Brain microvascular endothelial cell (primary cell): ENCODE results near the gene SLC2A6.

Source experiments
- DNase-seq: peaks from one replicate; pipeline ENCODE4 v3.0.0-alpha.2; 2020
- H3K27ac ChIP-seq: fragments of 250-450 bp; sonication (Bioruptor Pico); 2 replicates; pipeline ENCODE4 v1.5.1; 2020; ENCODE audit warnings: mild to moderate bottlenecking, moderate library complexity
- H3K27me3 ChIP-seq: fragments of 250-450 bp; sonication (Bioruptor Pico); replicated peaks from 2 replicates; pipeline ENCODE4 v1.5.1; 2020; ENCODE audit warnings: mild to moderate bottlenecking
- H3K36me3 ChIP-seq: fragments of 250-450 bp; sonication (Bioruptor Pico); replicated peaks from 2 replicates; pipeline ENCODE4 v1.5.1; 2020; ENCODE audit warnings: mild to moderate bottlenecking
- H3K4me3 ChIP-seq: 2 replicates; pipeline ENCODE4 v1.5.1; 2011; ENCODE audit warnings: low read depth, mild to moderate bottlenecking, control low read depth, low read length, moderate library complexity
- in situ Hi-C: cut with HindIII; loops from 2 replicates; pipeline ENCODE4 v1.10.0; 2017; ENCODE audit warnings: low sequenced_read_pairs, low pct_ligation_motif_present
- TF ChIP-seq, protein P1 (sequence below): IDR thresholded peaks from 2 replicates; pipeline ENCODE4 v1.5.1; 2011; ENCODE audit warnings: low read depth, mild to moderate bottlenecking, moderate library complexity, low read length, control low read depth, inconsistent platforms; ENCODE audit errors: missing control alignments

SLC2A6 gene

DNA sequence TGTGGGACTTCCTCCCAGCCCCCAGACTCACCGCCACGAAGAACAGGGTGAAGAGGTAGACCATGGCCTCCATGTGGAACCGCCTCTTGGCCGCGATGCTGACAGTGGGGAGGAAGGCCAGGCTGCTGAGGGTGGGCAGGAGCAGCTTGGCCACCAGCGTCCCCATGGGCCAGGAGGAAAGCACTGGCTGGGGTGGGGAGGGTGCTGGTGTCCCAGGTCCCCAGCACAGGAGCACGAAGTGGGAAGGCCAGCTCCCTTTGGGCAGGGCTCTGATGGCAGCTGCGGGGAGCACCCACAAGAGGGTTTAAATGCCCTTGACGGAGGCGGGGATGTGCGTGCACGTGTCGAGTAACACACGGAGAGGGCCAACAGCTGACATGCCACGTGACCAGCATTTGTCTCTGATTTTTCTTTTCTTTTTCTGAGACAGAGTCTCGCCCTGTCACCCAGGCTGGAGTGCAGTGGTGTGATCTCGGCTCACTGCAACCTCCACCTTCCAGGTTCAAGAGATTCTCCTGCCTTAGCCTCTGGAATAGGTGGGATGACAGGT lies 45.9 kb upstream of the SLC2A6 start, which contains the start of gene MYMK:
Gene MYMK, minus strand, starts transcription at position 281 of the 550 bp plus-strand sequence. Its CDS starts 115 bp downstream, at position 166.
- no peak for DNase-seq
- TF ChIP-seq, protein P1, sequence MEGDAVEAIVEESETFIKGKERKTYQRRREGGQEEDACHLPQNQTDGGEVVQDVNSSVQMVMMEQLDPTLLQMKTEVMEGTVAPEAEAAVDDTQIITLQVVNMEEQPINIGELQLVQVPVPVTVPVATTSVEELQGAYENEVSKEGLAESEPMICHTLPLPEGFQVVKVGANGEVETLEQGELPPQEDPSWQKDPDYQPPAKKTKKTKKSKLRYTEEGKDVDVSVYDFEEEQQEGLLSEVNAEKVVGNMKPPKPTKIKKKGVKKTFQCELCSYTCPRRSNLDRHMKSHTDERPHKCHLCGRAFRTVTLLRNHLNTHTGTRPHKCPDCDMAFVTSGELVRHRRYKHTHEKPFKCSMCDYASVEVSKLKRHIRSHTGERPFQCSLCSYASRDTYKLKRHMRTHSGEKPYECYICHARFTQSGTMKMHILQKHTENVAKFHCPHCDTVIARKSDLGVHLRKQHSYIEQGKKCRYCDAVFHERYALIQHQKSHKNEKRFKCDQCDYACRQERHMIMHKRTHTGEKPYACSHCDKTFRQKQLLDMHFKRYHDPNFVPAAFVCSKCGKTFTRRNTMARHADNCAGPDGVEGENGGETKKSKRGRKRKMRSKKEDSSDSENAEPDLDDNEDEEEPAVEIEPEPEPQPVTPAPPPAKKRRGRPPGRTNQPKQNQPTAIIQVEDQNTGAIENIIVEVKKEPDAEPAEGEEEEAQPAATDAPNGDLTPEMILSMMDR: no peak
- in situ Hi-C loops: no loop called here
- Histone ChIP-seq H3K4me3 (no peak within 1 kb of the TSS), H3K36me3 (no peaks in the 10 kb centered on the region), H3K27me3 (peaks cover 17% of the 10 kb centered on the region), H3K27ac (no peak within 1 kb of the TSS)

DNA sequence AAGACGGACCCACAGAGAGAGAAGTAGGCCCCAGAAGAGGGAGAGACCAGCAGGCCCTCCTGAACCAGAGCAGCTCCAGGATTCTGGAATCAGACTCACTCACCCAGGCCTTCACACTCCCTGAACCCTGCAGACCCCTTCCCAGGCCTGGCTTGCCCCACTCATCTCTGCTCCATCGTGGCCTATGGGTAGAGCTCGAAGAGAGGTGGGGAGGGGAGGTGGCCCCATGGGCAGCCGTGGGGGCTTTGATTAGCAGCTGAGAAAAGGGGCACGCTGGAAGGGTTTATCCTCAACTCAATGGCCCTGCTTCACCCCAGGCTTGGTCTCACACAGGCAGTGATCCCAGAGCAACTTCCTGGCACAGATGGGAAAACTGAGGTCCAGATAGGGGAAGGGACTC lies 45.2 kb upstream of the SLC2A6 start:
- Histone ChIP-seq H3K36me3 (no peaks in the 10 kb centered on the region), H3K27me3 (peaks cover 13% of the 10 kb centered on the region), H3K27ac (no peak overlapping the region), H3K4me3 (no peak overlapping the region)
- in situ Hi-C loops: no loop called here
- no peak for DNase-seq
- TF ChIP-seq, protein P1: no peak

DNA sequence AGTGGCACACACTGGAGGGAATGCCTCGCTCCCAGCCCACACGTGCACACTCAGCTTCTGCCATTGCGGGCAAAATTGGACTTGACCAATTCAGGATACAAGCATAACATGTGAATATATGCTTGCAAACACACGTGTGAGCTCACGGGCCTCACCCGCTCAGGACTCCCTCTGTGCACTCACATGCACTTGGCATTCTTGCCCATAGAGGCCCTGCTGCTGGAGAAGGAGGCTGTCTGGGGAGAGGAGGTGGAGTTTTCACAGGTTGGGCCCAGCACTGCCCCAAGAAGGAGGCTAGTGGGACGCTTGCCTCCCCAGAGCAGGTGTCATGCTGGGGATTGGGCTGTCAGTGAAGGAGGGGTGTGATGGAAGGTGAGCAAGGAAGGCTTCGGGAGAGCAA lies 44.2 kb upstream of the SLC2A6 start:
- DNase-seq: no peak
- in situ Hi-C loops: no loop called here
- H3K27me3 ChIP-seq: peaks cover 5% of the 10 kb centered on the region
- no peak overlapping the region for H3K4me3 ChIP-seq
- H3K27ac ChIP-seq: no peak overlapping the region
- TF ChIP-seq, protein P1: no peak
- H3K36me3 ChIP-seq: no peaks in the 10 kb centered on the region

DNA sequence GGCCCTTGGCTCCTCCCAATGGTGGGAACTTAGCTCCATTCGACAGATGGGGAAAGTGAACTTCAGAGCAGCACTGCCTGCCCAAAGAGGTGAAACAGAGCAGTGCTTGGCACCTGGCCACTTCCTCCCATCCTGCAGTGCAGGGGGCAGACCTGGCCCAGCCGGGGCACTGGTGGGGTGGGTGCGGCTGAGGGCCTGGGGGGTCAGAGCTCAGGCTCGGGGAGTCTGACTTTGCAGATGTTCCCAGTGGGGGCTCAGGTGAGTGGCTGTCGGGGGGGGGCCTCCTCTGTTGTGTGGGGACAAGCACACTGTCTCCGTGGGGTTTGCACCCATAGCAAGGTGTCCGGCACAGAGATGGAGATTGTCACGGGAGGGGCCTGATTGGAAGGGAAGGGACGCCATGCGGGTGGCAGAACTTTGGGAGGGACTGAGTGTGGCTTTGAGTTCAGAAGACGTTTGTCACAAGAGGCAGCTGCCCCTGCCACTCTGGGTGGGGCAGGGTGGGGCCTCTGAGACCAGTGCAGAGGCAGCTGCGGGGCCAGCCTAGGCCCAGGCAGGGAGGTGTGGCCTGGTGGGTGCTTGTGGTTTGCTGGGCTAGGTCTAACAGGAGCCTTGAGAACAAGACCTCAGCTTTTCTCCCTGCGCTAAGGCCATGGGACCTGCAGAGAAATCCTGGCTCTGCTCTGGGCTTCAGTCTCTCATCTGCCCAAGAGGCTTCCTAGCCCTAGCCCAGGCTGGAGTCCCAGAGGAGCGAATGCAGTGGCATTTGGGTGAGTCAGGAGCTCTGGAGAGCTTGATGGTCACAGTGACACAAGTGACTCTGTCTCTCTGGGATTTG lies 43.4 kb upstream of the SLC2A6 start:
- Histone ChIP-seq H3K4me3 (no peak overlapping the region), H3K36me3 (no peaks in the 10 kb centered on the region), H3K27ac (no peak overlapping the region), H3K27me3 (no peaks in the 10 kb centered on the region)
- TF ChIP-seq, protein P1: no peak
- DNase-seq: no peak
- in situ Hi-C loops: no loop called here

DNA sequence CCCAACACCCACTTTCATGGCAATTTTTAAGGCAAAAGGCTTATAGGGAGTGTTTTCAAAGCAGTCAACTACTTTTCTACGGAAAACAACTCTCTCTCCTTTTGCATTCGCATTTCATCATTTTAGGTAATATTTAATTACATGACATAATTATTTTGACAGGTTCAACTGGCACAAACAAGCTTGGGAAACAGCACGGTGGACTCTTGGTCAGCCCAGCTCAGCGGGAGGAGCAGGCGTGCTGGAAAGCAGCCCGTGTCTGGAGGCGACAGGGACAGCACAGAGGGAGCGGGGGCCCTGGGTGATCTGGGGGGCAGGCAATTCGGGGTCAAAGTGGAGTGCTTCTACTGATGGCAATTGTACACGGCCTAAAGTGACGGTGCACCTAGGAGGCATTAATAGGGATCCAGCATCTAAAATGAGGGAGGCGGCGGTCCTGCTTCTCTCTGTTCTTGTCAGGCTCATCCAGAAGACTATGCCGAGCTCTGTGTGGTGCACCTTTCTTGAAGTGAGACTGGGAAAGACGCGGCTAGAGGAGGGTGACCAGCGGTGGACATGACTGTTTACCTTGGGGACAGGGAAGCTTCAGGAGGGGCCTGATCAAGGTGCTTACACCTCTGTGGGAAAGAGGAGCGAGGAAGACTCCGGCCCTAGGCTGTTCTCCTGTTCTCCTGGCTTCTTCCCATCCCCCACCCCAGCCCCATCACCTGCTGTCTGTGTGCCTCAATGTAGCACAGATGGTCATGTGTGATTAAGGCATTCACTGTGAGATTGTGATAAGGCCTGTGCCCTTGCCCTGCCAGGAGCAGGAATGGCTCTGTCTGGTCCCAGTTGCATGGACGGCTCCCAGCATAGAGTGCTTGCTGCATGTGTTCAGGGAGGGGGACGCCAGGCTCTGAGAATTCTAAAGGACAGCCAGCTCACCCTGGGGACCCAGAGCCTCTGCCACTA lies 42.5 kb upstream of the SLC2A6 start:
- in situ Hi-C loops: no loop called here
- TF ChIP-seq, protein P1: no peak

More for the DNA sequence above, 42.5 kb upstream of the SLC2A6 start:
- Histone ChIP-seq H3K27ac (no peak overlapping the region), H3K27me3 (no peaks in the 10 kb centered on the region), H3K4me3 (no peak overlapping the region), H3K36me3 (no peaks in the 10 kb centered on the region)
- no peak for DNase-seq
